ENCODE results near the gene FAM25G. TPM values are rescaled to one million over a fixed set of nuclear protein-coding genes. Genes with fewer than 3 reads are reported as not detected.
A peak's percentile ranks its signal among the peaks of the same experiment; 100 is the strongest.

Gene FAM25G
- total and polyA plus RNA-seq, 2 of the 13 experiments (the other 11 are each of a cell fraction or from before 2014, with no cell fraction given) = not detected

DNA sequence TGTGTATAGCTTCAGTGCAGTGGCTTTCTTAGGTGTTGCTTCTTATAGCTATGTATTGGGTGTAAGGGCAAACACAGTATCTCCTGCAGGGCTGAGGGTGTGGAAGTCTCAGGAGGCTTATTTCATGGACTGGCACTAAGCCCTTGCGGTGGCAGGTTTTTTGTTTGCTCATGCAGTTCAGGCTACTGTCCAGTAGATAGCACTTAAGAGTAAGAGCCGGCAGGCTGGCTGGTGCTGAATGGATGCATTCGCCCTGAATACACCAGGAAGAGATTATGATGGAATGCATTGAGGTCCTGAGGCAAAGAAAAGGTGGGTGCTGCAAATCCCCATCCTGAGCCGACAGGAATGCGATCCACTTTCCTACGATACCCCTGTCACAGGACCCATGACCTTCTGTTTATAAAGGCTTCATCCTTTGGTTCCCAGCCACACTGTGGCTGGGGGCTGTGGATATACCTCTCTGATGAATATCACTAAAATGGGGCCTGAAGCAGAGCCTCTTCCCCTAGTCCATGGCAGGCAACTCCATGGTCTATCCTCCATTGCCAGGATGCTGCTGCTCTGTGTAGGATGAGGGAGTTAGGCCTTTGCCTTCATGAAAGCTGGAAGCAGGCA is 52.5 kb downstream of the FAM25G start (continued):
- TF ChIP-seq PLSCR1 (CRISPR knock-in tag; IDR thresholded peaks at IDR 0.05; ENCODE audit: borderline replicate concordance) (no peak), ZFP36L2 (CRISPR knock-in tag; IDR thresholded peaks at IDR 0.05) (no peak), ZNF317 (CRISPR knock-in tag; IDR thresholded peaks at IDR 0.05) (no peak), MZF1 (CRISPR knock-in tag; IDR thresholded peaks at IDR 0.05; ENCODE audit: borderline replicate concordance) (no peak), ZNF746 (CRISPR knock-in tag; IDR thresholded peaks at IDR 0.05) (no peak), HOXA3 (CRISPR knock-in tag; IDR thresholded peaks at IDR 0.05) (no peak), ZNF547 (CRISPR knock-in tag; IDR thresholded peaks at IDR 0.05) (no peak), ZNF337 (CRISPR knock-in tag; IDR thresholded peaks at IDR 0.05; ENCODE audit: borderline replicate concordance, low read depth) (no peak), MNT (IDR thresholded peaks at IDR 0.05) (no peak), SIX1 (CRISPR knock-in tag; IDR thresholded peaks at IDR 0.05; ENCODE audit: borderline replicate concordance) (no peak), POLR2A (IDR thresholded peaks at IDR 0.05; ENCODE audit: insufficient read depth in 1 of 2, low read depth in 2 of 2, low read length in 2 of 2) (no peak), ZNF263 (CRISPR knock-in tag; IDR thresholded peaks at IDR 0.05) (no peak), TMF1 (CRISPR knock-in tag; IDR thresholded peaks at IDR 0.05; ENCODE audit: low read depth) (no peak), FOXO1 (CRISPR knock-in tag; IDR thresholded peaks at IDR 0.05) (no peak), FOXA3 (CRISPR knock-in tag; IDR thresholded peaks at IDR 0.05) (peak; percentile 38; the same call in 1 of the 2 replicates), MEIS1 (CRISPR knock-in tag; IDR thresholded peaks at IDR 0.05; ENCODE audit: borderline replicate concordance) (no peak), GTF2F1 (IDR thresholded peaks at IDR 0.05; ENCODE audit: low read length) (no peak), HMGA1 (CRISPR knock-in tag; conservative IDR thresholded peaks at IDR 0.05) (no peak), TEAD3 (CRISPR knock-in tag; optimal IDR thresholded peaks at IDR 0.05; ENCODE audit: borderline replicate concordance) (no peak), ZNF576 (CRISPR knock-in tag; IDR thresholded peaks at IDR 0.05) (no peak), ZFP36L1 (CRISPR knock-in tag; IDR thresholded peaks at IDR 0.05) (no peak), XRCC5 (optimal IDR thresholded peaks at IDR 0.05; ENCODE audit: low read length) (peak; percentile 24), ZNF615 (CRISPR knock-in tag; IDR thresholded peaks at IDR 0.05; ENCODE audit: borderline replicate concordance) (no peak), REXO4 (CRISPR knock-in tag; IDR thresholded peaks at IDR 0.05; ENCODE audit: borderline replicate concordance) (no peak), ZNF773 (CRISPR knock-in tag; IDR thresholded peaks at IDR 0.05; ENCODE audit: borderline replicate concordance) (no peak)
- TF ChIP-seq, protein P1, sequence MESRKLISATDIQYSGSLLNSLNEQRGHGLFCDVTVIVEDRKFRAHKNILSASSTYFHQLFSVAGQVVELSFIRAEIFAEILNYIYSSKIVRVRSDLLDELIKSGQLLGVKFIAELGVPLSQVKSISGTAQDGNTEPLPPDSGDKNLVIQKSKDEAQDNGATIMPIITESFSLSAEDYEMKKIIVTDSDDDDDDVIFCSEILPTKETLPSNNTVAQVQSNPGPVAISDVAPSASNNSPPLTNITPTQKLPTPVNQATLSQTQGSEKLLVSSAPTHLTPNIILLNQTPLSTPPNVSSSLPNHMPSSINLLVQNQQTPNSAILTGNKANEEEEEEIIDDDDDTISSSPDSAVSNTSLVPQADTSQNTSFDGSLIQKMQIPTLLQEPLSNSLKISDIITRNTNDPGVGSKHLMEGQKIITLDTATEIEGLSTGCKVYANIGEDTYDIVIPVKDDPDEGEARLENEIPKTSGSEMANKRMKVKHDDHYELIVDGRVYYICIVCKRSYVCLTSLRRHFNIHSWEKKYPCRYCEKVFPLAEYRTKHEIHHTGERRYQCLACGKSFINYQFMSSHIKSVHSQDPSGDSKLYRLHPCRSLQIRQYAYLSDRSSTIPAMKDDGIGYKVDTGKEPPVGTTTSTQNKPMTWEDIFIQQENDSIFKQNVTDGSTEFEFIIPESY (CRISPR knock-in tag; IDR thresholded peaks at IDR 0.05) = peak; percentile 98
- TF ChIP-seq, protein P2, sequence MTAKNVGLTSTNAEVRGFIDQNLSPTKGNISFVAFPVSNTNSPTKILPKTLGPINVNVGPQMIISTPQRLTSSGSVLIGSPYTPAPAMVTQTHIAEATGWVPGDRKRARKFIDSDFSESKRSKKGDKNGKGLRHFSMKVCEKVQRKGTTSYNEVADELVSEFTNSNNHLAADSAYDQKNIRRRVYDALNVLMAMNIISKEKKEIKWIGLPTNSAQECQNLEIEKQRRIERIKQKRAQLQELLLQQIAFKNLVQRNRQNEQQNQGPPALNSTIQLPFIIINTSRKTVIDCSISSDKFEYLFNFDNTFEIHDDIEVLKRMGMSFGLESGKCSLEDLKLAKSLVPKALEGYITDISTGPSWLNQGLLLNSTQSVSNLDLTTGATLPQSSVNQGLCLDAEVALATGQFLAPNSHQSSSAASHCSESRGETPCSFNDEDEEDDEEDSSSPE (CRISPR knock-in tag; IDR thresholded peaks at IDR 0.05) = no peak

All from HepG2 (cell line).